MG63 (cell line): ENCODE results near the gene ERCC2. TPM values are rescaled to one million over a fixed set of nuclear protein-coding genes. Genes with fewer than 3 reads are reported as not detected.
"Not testable (repeated sequence)": the region's sequence is repeated elsewhere in the genome, so short reads cannot be mapped to it uniquely, and the experiment has no call there.

Source experiments
- DNase-seq: peaks from one replicate; pipeline ENCODE4 v3.0.0-alpha.2; 2020
- H3K27me3 ChIP-seq: fragments of 250-450 bp; sonication (Bioruptor Pico); 2 replicates; pipeline ENCODE4 v1.5.1; 2020; ENCODE audit warnings: mild to moderate bottlenecking, moderate library complexity
- H3K36me3 ChIP-seq: fragments of 250-450 bp; sonication (Bioruptor Pico); 2 replicates; pipeline ENCODE4 v1.5.1; 2020; ENCODE audit warnings: mild to moderate bottlenecking, moderate library complexity
- H3K4me3 ChIP-seq: fragments of 250-450 bp; sonication (Bioruptor Pico); 2 replicates; pipeline ENCODE4 v1.5.1; 2020; ENCODE audit warnings: mild to moderate bottlenecking, moderate library complexity
- H3K9me3 ChIP-seq: fragments of 250-450 bp; sonication (Bioruptor Pico); 2 replicates; pipeline ENCODE4 v1.5.1; 2020; ENCODE audit warnings: mild to moderate bottlenecking, moderate library complexity
- total RNA-seq: library from RNA; depleted of rRNA; stranded (reverse); fragments of >200 nt; shearing (Covaris generic); gene quantifications from 2 replicates; pipeline ENCODE4 v1.2.3, GENCODE V29; 2014; ENCODE audit warnings: low replicate concordance; rRNA removed

The ERCC2 gene
- total RNA-seq: 53.5 and 71.9 TPM in 2 replicates

DNA sequence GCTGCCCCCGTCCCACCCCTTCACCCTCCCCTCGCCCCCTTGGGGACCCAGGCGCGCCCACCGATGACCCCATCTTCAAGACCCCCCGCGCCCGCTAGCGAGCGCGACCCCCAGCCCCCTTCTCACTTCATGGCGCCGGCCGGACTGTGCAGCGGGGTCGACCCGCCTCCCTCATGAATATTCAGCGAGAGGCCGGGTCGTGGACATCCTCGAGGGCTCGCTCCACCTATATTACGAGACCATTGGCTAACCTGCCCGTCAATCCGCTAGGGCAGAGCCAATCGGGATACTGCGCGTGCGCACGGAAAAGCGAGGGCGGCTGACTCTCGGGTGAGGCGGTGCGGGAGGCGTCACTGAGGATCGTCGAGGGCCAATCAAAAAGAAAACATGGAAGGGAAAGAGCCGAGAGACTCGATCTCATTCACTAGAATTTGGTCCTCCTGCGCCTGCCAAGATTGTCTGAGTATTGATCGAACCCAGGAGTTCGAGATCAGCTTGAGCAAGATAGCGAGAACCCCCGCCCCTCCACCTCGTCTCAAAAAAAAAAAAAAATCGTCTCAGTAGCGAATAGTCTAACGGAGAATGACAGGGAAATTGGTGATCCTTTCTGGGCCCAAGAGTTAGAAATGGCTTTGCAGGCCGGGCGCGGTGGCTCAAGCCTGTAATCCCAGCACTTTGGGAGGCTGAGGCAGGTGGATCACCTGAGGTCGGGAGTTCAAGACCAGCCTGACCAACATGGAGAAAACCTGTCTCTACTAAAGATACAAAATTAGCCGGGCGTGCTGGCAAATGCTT is at the start of gene ERCC2:
Gene ERCC2, minus strand, starts transcription at position 164 of the 795 bp plus-strand sequence. Its CDS starts 33 bp downstream, at position 131.
- H3K36me3 ChIP-seq: peaks cover 30% of the 10 kb centered on the region
- peak; percentile 99 for DNase-seq
- H3K9me3 ChIP-seq: no peaks in the 10 kb centered on the region
- H3K27me3 ChIP-seq: no peaks in the 10 kb centered on the region
- H3K4me3 ChIP-seq: peak within 1 kb of the TSS; percentile 76

DNA sequence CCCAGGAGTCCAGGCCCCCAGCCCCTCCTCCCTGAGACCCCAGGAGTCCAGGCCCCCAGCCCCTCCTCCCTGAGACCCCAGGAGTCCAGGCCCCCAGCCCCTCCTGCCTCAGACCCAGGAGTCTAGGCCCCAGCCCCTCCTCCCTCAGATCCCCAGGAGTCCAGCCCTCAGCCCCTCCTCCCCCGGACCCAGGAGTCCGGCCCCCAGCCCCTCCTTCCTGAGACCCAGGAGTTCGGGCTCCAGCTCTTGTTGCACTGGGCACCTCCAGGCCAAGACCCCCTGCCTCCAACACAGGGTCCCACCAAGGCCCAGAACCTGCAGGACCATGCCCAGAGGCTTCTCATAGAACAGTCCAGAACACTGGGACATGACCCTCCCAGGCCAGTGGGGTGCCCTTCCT is 49.5 kb upstream of the ERCC2 start:
- DNase-seq: no peak
- H3K9me3 ChIP-seq: no peaks in the 10 kb centered on the region
- no peak overlapping the region for H3K4me3 ChIP-seq
- H3K36me3 ChIP-seq: peaks cover 75% of the 10 kb centered on the region
- no peaks in the 10 kb centered on the region for H3K27me3 ChIP-seq

DNA sequence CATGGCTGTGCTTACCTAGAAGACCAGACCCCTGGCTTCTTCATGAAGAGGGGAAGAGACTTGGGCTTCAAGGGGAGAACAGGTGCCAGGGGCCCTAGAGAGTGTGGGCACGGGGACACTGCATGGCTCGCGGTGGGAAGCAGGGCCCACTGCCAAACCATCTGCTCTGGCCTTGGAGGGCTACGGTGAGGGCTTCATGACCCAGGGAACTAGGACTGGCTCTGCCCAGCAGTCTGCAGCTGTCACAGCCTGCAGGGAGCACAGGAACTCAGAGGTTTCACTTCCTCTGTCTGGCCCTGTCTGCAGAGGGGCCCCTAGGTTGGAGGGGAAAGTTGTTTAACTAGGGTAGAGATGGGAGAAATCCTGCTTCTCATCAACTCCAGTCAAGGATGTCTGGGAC is 49.0 kb upstream of the ERCC2 start:
- H3K36me3 ChIP-seq: peaks cover 80% of the 10 kb centered on the region

DNA sequence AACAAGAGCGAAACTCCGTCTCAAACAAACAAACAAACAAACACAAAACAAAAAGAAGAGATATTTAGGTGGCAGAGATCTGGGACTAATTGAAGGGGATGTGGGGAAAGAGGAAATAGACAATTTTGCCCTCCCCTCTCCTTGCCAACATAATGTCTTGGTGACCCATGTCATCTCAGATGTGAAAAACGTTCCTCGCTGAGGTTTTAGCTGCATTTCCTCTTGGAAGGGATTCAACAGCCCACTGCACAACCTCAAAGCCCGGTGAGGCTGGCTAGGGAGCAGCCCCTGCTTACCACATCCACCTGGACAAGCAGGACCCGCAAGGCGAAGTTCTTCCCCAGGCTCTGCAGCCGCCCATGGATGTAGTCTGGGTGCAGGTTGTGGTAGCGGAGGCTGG is 48.4 kb upstream of the ERCC2 start:
- H3K27me3 ChIP-seq: no peaks in the 10 kb centered on the region
- no peak overlapping the region for H3K4me3 ChIP-seq
- peaks cover 85% of the 10 kb centered on the region for H3K36me3 ChIP-seq
- H3K9me3 ChIP-seq: no peaks in the 10 kb centered on the region
- no peak for DNase-seq

More for the DNA sequence above, 49.0 kb upstream of the ERCC2 start:
- H3K27me3 ChIP-seq: no peaks in the 10 kb centered on the region
- no peaks in the 10 kb centered on the region for H3K9me3 ChIP-seq
- no peak overlapping the region for H3K4me3 ChIP-seq
- DNase-seq: no peak

DNA sequence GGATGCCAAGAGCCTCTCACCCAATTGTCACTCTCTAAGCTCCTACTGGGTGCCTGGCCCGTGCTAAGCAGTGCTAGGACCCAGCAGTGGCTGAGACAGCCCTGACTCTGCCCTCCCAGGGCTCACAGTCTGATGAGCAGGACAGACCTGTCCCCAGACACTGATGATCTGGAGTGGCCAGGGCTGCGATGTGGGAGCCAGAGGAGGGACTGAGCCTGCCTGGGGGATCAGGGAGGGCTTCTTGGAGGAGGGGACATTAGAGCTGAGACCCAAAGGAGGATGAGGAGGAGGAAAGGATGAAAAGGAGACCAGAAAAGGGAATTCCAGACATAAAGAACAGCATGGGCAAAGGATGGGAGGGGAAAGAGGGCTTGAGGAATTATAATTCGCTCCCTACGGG is 46.8 kb upstream of the ERCC2 start:
- Histone ChIP-seq H3K4me3 (no peak overlapping the region), H3K36me3 (peaks cover 91% of the 10 kb centered on the region), H3K27me3 (no peaks in the 10 kb centered on the region), H3K9me3 (no peaks in the 10 kb centered on the region)
- DNase-seq: no peak

DNA sequence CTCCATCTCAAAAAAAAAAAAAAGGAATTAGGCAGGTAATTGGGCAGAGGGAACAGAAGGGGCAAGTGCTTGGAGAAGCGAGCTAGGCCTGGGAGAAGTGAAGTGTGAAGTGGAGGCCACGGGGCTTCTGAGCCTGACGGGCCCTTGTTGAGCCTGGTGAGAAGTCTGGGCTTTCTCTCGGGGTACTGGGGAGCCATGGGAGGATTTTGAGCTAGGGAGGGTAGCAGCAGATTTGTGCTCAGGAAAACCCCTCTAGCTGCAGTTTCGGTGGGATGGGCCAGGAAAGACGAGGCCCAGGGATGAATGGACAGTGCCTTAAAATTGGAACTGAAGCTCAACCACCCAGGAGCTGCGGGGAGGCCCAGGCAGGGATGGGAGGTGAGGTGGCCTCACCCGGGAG is 44.1 kb upstream of the ERCC2 start:
- Histone ChIP-seq H3K9me3 (no peaks in the 10 kb centered on the region), H3K4me3 (no peak overlapping the region), H3K36me3 (peaks cover 95% of the 10 kb centered on the region), H3K27me3 (no peaks in the 10 kb centered on the region)
- no peak for DNase-seq

DNA sequence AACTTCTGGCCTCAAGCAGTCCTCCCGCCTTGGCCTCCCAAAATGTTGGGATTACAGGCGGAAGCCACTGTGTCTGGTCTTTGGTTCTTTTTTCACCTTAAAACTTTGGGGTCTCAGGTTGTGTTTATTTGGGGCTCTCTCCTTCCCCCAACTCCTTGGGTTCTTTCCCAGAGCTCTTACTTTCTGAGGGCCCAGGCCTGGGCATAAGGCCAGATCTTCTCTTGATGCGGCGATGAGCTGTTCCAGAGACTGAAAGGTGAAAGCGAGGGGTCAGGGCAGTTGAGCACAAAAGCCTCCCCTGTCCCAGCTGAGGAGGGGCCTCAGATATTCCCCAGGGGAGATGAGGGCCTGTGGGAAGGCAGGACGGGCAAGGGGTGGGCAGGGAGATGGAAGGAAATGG is 43.1 kb upstream of the ERCC2 start:
- Histone ChIP-seq H3K36me3 (peaks cover 92% of the 10 kb centered on the region), H3K4me3 (no peak overlapping the region), H3K27me3 (no peaks in the 10 kb centered on the region), H3K9me3 (no peaks in the 10 kb centered on the region)
- no peak for DNase-seq

DNA sequence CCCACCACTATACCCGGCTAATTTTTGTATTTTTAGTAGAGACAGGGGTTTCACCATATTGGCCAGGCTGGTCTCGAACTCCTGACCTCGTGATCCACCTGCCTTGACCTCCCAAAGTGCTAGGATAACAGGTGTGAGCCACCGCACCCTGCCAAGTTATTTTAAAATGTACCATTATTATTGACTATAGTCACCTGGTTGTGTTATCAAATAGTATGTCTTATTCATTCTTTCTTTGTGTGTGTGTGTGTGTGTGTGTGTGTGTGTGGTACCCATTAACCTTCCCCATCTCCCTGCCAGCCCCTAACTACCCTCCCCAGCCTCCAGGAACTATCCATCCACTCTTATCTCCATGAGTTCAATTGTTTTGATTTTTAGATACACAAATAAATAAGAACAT is 40.0 kb upstream of the ERCC2 start:
- H3K4me3 ChIP-seq, H3K9me3 ChIP-seq, H3K27me3 ChIP-seq, DNase-seq: not testable (repeated sequence)
- H3K36me3 ChIP-seq: peaks cover 68% of the 10 kb centered on the region

DNA sequence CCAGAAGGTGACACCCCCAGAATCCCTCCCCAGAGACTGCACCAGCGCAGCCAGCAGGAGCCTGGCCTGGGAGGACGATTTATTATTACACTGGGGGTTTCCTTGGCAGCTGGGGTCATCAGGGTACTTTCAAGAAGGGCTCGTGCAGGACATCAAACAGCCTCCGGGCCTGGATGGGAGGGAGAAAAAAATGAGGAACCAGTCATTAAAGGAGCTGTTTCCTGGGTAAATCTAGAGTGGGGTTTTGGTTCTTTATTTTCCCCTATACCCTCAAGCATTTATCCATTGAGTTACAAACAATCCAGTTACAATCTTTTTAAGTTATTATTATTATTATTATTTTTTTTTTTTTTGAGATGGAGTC is 39.2 kb upstream of the ERCC2 start:
- no peaks in the 10 kb centered on the region for H3K9me3 ChIP-seq
- H3K36me3 ChIP-seq: peaks cover 61% of the 10 kb centered on the region
- no peak overlapping the region for H3K4me3 ChIP-seq
- no peaks in the 10 kb centered on the region for H3K27me3 ChIP-seq
- no peak for DNase-seq

DNA sequence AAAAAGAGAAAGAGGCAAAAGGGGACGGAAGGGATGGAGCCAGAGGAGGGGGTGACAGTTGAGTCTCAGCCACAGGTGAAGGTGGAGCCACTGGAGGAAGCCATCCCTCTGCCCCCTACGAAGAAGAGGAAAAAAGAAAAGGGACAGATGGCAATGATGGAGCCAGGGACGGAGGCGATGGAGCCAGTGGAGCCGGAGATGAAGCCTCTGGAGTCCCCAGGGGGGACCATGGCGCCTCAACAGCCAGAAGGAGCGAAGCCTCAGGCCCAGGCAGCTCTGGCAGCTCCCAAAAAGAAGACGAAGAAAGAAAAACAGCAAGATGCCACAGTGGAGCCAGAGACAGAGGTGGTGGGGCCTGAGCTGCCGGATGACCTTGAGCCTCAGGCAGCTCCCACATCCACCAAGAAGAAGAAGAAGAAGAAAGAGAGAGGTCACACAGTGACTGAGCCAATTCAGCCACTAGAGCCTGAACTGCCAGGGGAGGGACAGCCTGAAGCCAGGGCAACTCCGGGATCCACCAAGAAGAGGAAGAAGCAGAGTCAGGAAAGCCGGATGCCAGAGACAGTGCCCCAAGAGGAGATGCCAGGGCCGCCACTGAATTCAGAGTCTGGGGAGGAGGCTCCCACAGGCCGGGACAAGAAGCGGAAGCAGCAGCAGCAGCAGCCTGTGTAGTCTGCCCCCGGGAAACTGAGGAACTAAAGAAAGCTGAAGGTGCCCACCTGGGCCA is 38.6 kb upstream of the ERCC2 start:
- Histone ChIP-seq H3K9me3 (no peaks in the 10 kb centered on the region), H3K4me3 (no peak overlapping the region), H3K36me3 (peaks cover 55% of the 10 kb centered on the region), H3K27me3 (no peaks in the 10 kb centered on the region)
- no peak for DNase-seq

DNA sequence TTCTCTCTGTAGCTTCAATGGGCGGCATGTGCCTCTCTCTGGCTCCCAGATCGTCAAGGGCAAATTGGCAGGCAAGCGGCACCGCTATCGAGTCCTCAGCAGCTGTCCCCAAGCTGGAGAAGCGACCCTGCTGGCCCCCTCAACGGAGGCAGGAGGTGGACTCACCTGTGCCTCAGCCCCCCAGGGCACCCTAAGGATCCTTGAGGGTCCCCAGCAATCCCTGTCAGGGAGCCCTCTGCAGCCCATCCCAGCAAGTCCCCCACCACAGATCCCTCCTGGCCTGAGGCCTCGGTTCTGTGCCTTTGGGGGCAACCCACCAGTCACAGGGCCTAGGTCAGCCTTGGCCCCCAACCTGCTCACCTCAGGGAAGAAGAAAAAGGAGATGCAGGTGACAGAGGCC is 37.7 kb upstream of the ERCC2 start:
- Histone ChIP-seq H3K9me3 (no peaks in the 10 kb centered on the region), H3K36me3 (peaks cover 46% of the 10 kb centered on the region), H3K4me3 (no peak overlapping the region), H3K27me3 (no peaks in the 10 kb centered on the region)
- no peak for DNase-seq

DNA sequence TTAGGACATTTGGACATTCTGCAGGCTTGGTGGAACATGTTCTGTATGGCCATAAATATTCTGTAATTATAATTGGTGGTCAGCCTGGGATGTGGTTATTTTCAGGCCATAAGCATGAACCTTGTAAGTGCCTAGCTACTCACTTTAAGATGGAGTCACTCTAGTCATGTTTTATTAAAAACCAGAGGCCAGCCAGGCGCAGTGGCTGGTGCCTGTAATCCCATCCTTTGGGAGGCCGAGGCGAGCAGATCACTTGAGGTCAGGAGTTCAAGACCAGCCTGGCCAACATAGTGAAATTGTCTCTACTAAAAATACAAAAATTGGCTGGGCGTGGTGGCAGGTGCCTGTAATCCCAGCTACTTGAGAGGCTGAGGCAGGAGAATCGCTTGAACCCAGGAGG is 37.2 kb upstream of the ERCC2 start:
- not testable (repeated sequence) for H3K27me3 ChIP-seq, DNase-seq, H3K9me3 ChIP-seq
- peaks cover 41% of the 10 kb centered on the region for H3K36me3 ChIP-seq
- H3K4me3 ChIP-seq: peak overlapping the region; percentile 91

DNA sequence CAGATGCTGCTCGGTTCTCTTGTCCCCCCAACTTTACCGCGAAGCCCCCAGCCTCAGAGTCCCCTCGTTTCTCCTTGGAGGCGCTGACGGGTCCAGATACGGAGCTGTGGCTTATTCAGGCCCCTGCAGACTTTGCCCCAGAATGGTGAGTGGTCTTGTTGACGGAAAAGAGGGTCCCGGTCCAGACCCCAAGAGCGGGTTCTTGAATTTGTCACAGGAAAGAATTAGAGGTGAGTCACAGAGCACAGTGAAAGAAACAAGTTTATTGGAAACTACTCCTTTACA is 36.7 kb upstream of the ERCC2 start:
- no peak for DNase-seq
- Histone ChIP-seq H3K9me3 (no peaks in the 10 kb centered on the region), H3K4me3 (peak overlapping the region; percentile 91), H3K36me3 (peaks cover 36% of the 10 kb centered on the region), H3K27me3 (no peaks in the 10 kb centered on the region)

DNA sequence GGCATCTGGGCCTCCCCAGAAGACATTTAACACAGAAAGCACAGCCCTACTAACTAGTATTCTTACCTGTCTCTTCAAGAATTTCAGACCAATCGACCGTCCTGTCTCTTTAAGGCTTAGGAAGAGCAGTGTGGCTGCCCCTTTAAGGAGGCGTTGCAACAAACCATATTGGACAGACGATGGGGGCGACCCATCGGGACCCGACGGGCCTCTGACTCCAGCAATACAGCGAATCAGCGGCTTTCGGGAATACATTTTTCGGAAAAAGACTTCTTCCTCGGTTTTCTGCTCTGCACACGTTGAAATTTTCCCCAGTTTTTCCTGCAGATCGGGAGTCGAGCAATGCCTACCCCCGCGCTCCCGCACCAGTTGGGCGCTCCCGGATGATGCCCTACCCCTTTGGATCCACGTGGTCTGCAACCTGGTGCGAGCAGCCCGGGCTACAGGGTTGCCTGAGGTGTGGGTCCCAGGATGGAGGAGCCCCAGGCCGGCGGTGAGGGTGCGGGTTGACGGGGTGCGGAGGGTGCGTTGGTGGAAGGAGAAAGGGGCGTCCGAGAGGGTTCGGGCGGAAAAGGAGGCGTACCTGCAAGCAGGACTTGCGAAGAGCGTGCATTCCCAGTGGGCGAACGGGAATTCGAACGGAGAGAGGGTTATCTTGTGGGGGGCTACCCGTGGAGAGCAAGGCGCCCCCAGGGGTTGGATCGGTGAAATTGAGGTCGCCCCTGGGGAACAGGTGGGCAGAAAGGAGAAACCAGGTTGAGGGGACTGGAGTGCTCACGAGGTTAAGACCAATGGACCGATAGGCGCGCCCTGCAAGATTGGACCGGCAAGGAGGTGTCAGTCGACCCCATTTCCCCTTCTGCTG is 36.1 kb upstream of the ERCC2 start, which contains the start of gene POLR1G:
Gene POLR1G, plus strand, starts transcription at position 419 of the 865 bp plus-strand sequence. Its CDS starts 53 bp downstream, at position 472.
- DNase-seq: peak; percentile 83
- H3K36me3 ChIP-seq: peaks cover 35% of the 10 kb centered on the region

DNA sequence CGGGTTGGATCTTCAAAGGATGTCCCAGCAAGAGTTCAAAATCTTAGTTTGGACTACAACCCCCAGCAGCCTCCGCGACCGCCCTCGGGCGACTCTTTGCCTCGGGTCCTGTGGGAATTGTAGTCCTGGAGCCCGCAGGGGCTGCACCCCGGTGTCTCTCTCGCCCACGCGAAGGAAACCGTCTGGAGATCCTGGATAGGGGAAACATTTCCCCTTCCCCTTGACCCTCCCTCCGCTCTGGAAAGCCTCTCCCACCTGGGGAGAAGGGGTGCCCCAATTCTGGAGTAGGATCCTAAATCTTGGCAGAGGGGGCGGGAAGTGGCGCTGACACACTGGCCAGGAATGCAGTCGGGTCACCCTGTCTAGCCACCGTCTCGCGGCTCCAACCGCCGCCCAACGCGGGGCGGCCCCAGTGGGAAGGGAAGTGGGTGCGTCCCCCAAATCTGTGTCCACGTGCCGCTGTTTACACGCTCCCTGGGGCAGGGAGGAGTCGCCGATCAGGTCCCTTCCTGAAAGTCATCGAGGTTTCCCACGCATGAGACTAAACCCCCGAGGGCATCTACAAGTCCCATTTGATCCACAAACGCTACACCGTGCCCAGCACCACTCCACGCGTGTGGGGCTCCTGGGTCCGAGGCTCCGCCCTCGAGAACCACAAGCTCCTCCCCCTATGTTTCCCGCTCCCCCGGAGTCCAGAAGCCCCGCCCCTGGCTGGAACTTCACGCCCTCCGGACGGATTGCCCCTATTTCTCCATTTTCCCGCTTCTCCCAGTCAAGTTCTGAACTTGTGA is 35.3 kb upstream of the ERCC2 start:
- peak overlapping the region; percentile 91 for H3K4me3 ChIP-seq
- H3K27me3 ChIP-seq: no peaks in the 10 kb centered on the region
- H3K36me3 ChIP-seq: peaks cover 28% of the 10 kb centered on the region
- H3K9me3 ChIP-seq: no peaks in the 10 kb centered on the region
- peak; percentile 96 for DNase-seq

More for the DNA sequence above, 36.1 kb upstream of the ERCC2 start, which contains the start of gene POLR1G:
- Histone ChIP-seq H3K4me3 (peak within 1 kb of the TSS; percentile 91), H3K27me3 (no peaks in the 10 kb centered on the region), H3K9me3 (no peaks in the 10 kb centered on the region)
